Nephron progenitor cell (in vitro differentiated cells): Measurements from ENCODE around the gene MMD.
A peak's percentile ranks its signal among the peaks of the same experiment; 100 is the strongest.

Experiments used
- DNase-seq: peaks from one replicate; pipeline ENCODE4 v3.0.0; 2021
- H3K27ac Mint-ChIP-seq: 2 replicates; pipeline ENCODE4 v1.8.0; 2021; ENCODE audit warnings: mild to moderate bottlenecking, moderate library complexity, mixed read lengths
- H3K27me3 Mint-ChIP-seq: 2 replicates; pipeline ENCODE4 v1.8.0; 2021; ENCODE audit warnings: mild to moderate bottlenecking, low read depth, mixed read lengths; ENCODE audit not compliant: poor library complexity
- H3K36me3 Mint-ChIP-seq: 2 replicates; pipeline ENCODE4 v1.8.0; 2021; ENCODE audit warnings: low read depth, mixed read lengths
- H3K4me1 Mint-ChIP-seq: 2 replicates; pipeline ENCODE4 v1.8.0; 2021; ENCODE audit warnings: mixed read lengths
- H3K4me3 Mint-ChIP-seq: 2 replicates; pipeline ENCODE4 v1.8.0; 2021; ENCODE audit warnings: mild to moderate bottlenecking, moderate library complexity, mixed read lengths
- H3K9me3 Mint-ChIP-seq: 2 replicates; pipeline ENCODE4 v1.8.0; 2021; ENCODE audit warnings: mild to moderate bottlenecking, moderate library complexity, mixed read lengths
- CTCF ChIP-seq: fragments of 200-600 bp; sonication (generic); IDR thresholded peaks from 2 replicates; pipeline ENCODE4 v1.5.0; 2021; ENCODE audit warnings: antibody characterized with exemption

Gene MMD

DNA sequence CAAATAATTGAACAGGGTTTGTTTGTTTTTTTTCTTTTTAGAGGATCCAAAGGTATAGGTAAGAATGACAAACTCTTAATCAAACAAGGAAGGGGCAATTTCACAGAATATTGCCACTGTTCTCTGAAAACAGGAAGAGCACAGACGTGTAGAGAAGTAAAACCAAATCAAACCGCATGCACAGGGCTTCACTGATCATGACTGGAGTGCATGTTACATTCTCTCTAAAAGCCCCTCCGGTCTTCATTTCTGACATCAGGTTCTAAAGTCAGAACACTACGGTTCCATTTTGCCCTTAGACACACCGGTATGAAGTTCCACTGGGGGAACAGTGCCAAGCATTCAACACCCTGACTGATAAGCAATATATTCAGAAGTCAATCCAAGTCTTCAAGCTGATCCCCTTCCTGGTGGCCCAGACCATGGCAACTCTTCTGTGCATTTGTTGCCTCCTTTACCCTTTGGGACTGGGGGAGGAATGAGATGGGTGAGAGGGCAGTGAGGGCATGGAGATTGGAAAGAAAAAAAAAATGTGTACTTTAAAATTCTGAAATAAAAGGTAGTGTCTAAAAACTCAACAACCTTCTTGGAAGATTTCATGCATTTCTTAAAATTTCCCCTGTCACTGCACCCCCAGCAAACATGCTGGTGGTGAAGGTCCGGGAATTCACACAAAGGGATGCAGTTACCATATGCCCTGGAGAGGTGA is 1.4 kb downstream of the MMD start:
- Mint-ChIP-seq H3K4me3 (peak overlapping the region; percentile 91), H3K27me3 (peaks cover 16% of the 10 kb centered on the region), H3K36me3 (peaks cover 43% of the 10 kb centered on the region), H3K27ac (peak overlapping the region; percentile 57), H3K9me3 (peaks cover 31% of the 10 kb centered on the region), H3K4me1 (peaks cover 30% of the 10 kb centered on the region)
- DNase-seq = no peak
- TF ChIP-seq CTCF = no peak

DNA sequence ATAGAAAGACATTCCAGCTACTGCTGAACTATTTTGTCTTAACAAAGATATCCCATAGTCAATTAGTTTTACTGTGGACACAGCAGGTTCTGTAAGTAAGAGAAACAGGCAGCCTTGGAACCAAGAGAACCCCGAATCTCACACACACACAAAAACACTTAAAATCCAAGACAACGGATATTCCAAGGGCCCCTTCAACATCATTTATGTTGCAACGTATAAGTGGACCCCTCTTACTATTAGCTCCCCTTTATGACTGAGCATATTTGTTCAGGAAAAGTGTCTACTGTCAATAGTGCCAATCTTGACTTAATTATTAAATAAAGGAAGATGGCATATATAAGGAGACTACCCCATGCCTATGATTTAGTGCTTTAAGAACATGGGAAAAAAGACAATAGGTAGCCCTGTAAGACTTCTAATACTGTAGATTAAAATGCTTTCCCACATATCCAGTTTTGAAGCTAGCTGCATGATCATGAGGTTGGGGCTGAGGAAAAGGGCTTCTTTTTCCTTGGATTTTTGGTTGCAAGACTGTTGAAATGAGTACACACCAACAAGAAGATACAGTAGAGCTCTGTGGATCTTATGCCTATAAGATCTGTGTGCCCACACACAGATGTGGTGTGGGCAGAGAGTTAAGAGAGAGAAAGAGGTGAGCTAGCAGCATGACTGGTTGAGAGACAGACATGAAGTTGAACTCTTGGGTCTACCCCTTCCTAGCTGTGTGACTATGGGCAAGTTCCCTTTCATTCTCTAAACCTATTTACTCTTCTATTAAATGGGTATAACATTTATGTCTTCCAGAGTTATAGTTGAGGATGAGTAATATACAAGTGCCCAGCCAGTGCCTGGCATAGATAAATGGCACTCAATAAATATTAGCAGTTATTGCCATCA is 3.0 kb downstream of the MMD start:
- Mint-ChIP-seq H3K4me3 (peak overlapping the region; percentile 41), H3K27ac (no peak overlapping the region), H3K36me3 (peaks cover 59% of the 10 kb centered on the region), H3K27me3 (peaks cover 8% of the 10 kb centered on the region), H3K9me3 (peaks cover 31% of the 10 kb centered on the region), H3K4me1 (peaks cover 42% of the 10 kb centered on the region)
- no peak for TF ChIP-seq CTCF
- no peak for DNase-seq

DNA sequence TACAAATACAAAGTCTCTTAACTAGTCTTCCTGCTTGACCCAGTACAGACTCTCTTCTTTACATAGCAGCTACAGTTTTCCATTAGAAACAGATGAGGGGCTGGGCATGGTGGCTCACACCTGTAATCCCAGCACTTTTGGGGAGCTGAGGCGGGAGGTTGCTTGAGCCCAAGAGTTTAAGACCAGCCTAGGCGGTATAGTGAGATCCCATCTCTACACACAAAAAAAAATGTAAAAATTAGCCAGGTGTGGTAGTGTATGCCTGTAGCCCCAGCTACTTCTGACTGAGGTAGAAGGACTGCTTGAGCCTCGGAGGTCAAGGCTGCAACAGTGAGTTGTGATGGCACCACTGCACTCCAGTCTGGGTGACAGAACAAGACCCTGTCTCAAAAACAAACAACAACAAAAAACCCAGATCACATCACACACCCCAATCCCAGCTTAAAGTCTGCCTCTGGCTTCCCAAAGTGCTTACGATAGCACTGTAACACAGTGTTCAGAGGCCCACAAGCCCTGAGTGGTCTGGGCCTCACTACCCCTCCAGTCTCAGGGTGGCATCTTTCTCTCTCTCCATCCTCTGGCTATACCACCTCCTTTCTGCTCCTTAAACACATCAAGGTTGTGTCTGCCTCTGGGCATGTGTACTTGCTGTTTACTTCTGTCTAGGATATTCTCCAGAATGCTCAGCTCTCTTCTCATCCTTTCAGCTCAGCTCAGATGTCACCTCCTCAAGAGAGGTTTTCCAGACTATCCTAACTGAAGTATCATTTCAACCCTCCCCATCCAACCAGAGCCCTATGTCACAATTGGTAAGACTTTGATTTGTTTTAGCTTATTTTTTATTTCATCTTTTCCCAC is 4.0 kb downstream of the MMD start:
- DNase-seq = no peak
- Mint-ChIP-seq H3K4me1 (peaks cover 42% of the 10 kb centered on the region), H3K36me3 (peaks cover 67% of the 10 kb centered on the region), H3K27me3 (peaks cover 5% of the 10 kb centered on the region), H3K27ac (no peak overlapping the region), H3K4me3 (no peak overlapping the region), H3K9me3 (peaks cover 31% of the 10 kb centered on the region)
- TF ChIP-seq CTCF = no peak

- Mint-ChIP-seq H3K4me1 (peaks cover 38% of the 10 kb centered on the region), H3K27me3 (no peaks in the 10 kb centered on the region), H3K27ac (peak overlapping the region; percentile 44), H3K9me3 (peaks cover 31% of the 10 kb centered on the region), H3K4me3 (no peak overlapping the region), H3K36me3 (peaks cover 75% of the 10 kb centered on the region)
- TF ChIP-seq CTCF = no peak
- no peak for DNase-seq
Measured at GRCh38 chr17:55416470-55417052, 5.1 kb downstream of the MMD start.

DNA sequence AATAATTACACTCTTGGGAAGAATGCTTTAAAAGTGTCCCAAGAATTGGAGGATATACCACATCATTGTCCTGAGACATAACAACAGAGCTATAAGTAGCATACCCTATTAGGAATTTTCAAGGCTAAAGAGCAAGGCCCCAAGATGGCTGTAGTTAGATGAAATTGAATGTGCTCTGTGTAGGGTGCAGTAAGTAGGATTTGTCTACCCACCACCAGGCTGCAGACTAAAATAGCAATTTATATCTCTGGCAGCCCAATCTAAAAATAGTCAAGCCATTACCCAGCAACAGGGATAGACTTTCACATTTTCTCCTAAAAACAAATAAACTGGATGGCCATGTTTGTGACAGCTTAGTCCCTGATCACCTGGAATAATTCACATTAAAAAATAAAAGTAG is 5.6 kb downstream of the MMD start:
- peaks cover 38% of the 10 kb centered on the region for H3K4me1 Mint-ChIP-seq
- TF ChIP-seq CTCF = no peak
- DNase-seq = no peak
- no peak overlapping the region for H3K27ac Mint-ChIP-seq
- peaks cover 79% of the 10 kb centered on the region for H3K36me3 Mint-ChIP-seq
- H3K27me3 Mint-ChIP-seq = no peaks in the 10 kb centered on the region
- H3K9me3 Mint-ChIP-seq = peaks cover 31% of the 10 kb centered on the region
- no peak overlapping the region for H3K4me3 Mint-ChIP-seq
